Suprapubic skin (tissue), 4 donors: ENCODE results near the gene BICRAL. TPM values are rescaled to one million over a fixed set of nuclear protein-coding genes. Genes with fewer than 3 reads are reported as not detected.

Source experiments
- DNase-seq, 2 donors: peaks; one replicate each; pipeline ENCODE4 v3.0.0-alpha.2; 2019; ENCODE audit warnings: low spot score in 2 of 2
- H3K27ac ChIP-seq: fragments of 200-600 bp; sonication (generic); one replicate; pipeline ENCODE4 v1.5.1; 2019
- H3K27me3 ChIP-seq: fragments of 200-600 bp; sonication (generic); one replicate; pipeline ENCODE4 v1.5.1; 2019
- H3K36me3 ChIP-seq: fragments of 200-600 bp; sonication (generic); one replicate; pipeline ENCODE4 v1.5.1; 2019
- H3K4me1 ChIP-seq: fragments of 200-600 bp; sonication (generic); one replicate; pipeline ENCODE4 v1.5.1; 2019
- H3K4me3 ChIP-seq: fragments of 200-600 bp; sonication (generic); one replicate; pipeline ENCODE4 v1.5.1; 2019; ENCODE audit warnings: mild to moderate bottlenecking
- H3K9me3 ChIP-seq: fragments of 200-600 bp; sonication (generic); one replicate; pipeline ENCODE4 v1.5.1; 2019
- EP300 ChIP-seq: sonication (generic); formaldehyde crosslinking; IDR thresholded peaks from one replicate; pipeline ENCODE4 v1.6.1; 2017; ENCODE audit warnings: antibody characterized with exemption
- POLR2A ChIP-seq, 2 donors: fragments of 450-650 bp; IDR thresholded peaks; one replicate each; pipeline ENCODE4 v1.6.1; 2017; ENCODE audit warnings: antibody characterized with exemption in 2 of 2, mild to moderate bottlenecking in 2 of 2, moderate library complexity in 2 of 2
- POLR2AphosphoS5 ChIP-seq, 3 donors: sonication (generic); formaldehyde crosslinking; IDR thresholded peaks; one replicate each; pipeline ENCODE4 v1.6.1; 2017; ENCODE audit warnings: antibody characterized with exemption in 3 of 3
- WGBS: methylation state at CpG from one replicate; pipeline ENCODE4 v1.1.5; 2018; 5-methylcytosine and 5-hydroxymethylcytosine counted together
- total RNA-seq, 4 donors: library from RNA; depleted of rRNA; stranded (reverse); fragments of >200 nt; gene quantifications; one replicate each; pipeline ENCODE4 v1.1.0, GENCODE V29; 2016
- TF ChIP-seq, protein P1 (sequence below), 2 donors: fragments of 200-600 bp in 1 of 2; fragments of 450-650 bp in 1 of 2; sonication (generic) in 1 of 2; IDR thresholded peaks; one replicate each; pipeline ENCODE4 v1.5.1; 2016 to 2019; ENCODE audit warnings: antibody characterized with exemption in 2 of 2, mild to moderate bottlenecking in 1 of 2, moderate library complexity in 1 of 2

The BICRAL gene
- total RNA-seq, 4 donors from 2014 or later, result 20.7 to 28.2 (median 25.4) TPM

- no peak overlapping the region for H3K27ac ChIP-seq
- peaks cover 100% of the 10 kb centered on the region for H3K36me3 ChIP-seq
- TF ChIP-seq, protein P1, sequence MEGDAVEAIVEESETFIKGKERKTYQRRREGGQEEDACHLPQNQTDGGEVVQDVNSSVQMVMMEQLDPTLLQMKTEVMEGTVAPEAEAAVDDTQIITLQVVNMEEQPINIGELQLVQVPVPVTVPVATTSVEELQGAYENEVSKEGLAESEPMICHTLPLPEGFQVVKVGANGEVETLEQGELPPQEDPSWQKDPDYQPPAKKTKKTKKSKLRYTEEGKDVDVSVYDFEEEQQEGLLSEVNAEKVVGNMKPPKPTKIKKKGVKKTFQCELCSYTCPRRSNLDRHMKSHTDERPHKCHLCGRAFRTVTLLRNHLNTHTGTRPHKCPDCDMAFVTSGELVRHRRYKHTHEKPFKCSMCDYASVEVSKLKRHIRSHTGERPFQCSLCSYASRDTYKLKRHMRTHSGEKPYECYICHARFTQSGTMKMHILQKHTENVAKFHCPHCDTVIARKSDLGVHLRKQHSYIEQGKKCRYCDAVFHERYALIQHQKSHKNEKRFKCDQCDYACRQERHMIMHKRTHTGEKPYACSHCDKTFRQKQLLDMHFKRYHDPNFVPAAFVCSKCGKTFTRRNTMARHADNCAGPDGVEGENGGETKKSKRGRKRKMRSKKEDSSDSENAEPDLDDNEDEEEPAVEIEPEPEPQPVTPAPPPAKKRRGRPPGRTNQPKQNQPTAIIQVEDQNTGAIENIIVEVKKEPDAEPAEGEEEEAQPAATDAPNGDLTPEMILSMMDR (IDR thresholded peaks at IDR 0.05), result no peak
- TF ChIP-seq POLR2AphosphoS5 (IDR thresholded peaks at IDR 0.05), result no peak
- TF ChIP-seq EP300, result no peak
- TF ChIP-seq POLR2A (IDR thresholded peaks at IDR 0.05), result no peak
- no peaks in the 10 kb centered on the region for H3K4me1 ChIP-seq
- H3K9me3 ChIP-seq, result no peaks in the 10 kb centered on the region
- no peak for DNase-seq
- no peak overlapping the region for H3K4me3 ChIP-seq
- no peaks in the 10 kb centered on the region for H3K27me3 ChIP-seq
- WGBS, result 100% methylated on average over 1 of the region's 1 CpG
Measured at GRCh38 chr6:42860036-42860435, 78.2 kb downstream of the BICRAL start.

DNA sequence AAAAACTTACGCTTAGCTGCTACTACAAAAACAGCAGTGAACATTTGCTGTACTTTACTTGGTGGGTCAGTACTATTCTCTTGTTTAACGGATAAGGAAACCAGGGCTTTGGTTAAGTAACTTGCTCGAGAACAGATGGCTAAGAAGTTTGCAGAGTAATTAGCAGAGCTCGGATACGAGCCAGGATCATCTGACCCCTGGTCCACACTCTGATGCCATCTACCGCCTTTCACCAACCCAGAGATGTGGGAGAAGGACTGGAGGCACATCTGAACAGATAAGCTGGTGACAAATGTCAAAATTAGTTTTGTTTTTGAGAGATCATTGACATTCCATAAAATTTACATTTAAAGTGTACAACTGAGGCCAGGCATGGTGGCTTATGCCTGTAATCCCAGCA lies 78.6 kb downstream of the BICRAL start:
- no peak overlapping the region for H3K27ac ChIP-seq
- WGBS, result 93% methylated on average over 6 of the region's 6 CpGs
- H3K27me3 ChIP-seq, result no peaks in the 10 kb centered on the region
- TF ChIP-seq POLR2A (IDR thresholded peaks at IDR 0.05) (no peak), POLR2AphosphoS5 (IDR thresholded peaks at IDR 0.05) (no peak), EP300 (no peak)
- TF ChIP-seq, protein P1 (IDR thresholded peaks at IDR 0.05), result no peak
- H3K9me3 ChIP-seq, result no peaks in the 10 kb centered on the region
- no peak overlapping the region for H3K4me3 ChIP-seq
- peaks cover 100% of the 10 kb centered on the region for H3K36me3 ChIP-seq
- no peaks in the 10 kb centered on the region for H3K4me1 ChIP-seq
- no peak for DNase-seq

- Histone ChIP-seq H3K36me3 (peaks cover 91% of the 10 kb centered on the region), H3K27ac (no peak overlapping the region), H3K27me3 (no peaks in the 10 kb centered on the region), H3K4me3 (no peak overlapping the region), H3K9me3 (no peaks in the 10 kb centered on the region), H3K4me1 (no peaks in the 10 kb centered on the region)
- 84% methylated on average over 8 of the region's 8 CpGs for WGBS
- DNase-seq, result no peak
- TF ChIP-seq EP300, result no peak
- TF ChIP-seq POLR2A (IDR thresholded peaks at IDR 0.05), result no peak
- TF ChIP-seq POLR2AphosphoS5 (IDR thresholded peaks at IDR 0.05), result no peak
- TF ChIP-seq, protein P1 (IDR thresholded peaks at IDR 0.05), result no peak
Measured at GRCh38 chr6:42864602-42865001, 82.8 kb downstream of the BICRAL start.

DNA sequence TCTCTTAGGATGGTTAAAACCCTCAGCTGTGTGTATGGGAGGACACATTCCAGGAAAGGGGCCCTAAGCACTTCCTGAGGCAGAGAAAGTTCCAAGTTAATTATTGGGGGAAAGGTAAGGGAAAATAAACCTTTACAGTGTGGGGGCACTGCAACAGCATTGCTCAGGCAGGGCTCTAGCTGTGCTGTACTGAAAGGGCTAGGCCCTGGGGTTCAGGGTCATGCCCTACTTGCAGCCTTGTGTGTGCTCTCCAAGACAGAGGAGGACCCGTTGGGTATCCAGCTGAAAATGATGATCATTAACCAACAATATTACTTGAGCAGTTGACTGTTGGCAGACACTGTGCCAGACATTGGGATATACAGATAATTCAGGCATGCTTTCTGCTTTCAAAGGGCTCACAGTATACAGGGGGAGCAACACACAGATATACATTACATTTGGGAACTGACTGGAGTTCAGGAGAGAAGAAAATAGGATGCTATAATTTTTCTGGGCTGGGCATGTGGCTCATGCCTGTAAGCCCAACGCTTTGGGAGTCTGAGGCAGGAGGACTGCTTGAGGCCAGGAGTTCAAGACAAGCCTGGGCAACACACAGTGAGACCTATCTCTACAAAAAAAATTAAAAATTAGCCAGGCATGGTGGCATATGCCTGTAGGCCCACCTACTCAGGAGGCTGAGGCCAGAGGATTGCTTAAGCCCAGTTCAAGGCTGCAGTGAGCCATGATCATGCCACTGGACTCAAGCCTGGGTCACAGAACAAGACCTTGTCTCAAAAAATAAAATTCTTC lies 88.5 kb downstream of the BICRAL start:
- WGBS, result 59% methylated on average over 2 of the region's 2 CpGs
- no peak overlapping the region for H3K27ac ChIP-seq
- TF ChIP-seq POLR2A (IDR thresholded peaks at IDR 0.05), result no peak
- no peak for TF ChIP-seq POLR2AphosphoS5 (IDR thresholded peaks at IDR 0.05)
- no peak for TF ChIP-seq EP300
- TF ChIP-seq, protein P1 (IDR thresholded peaks at IDR 0.05), result no peak
- no peaks in the 10 kb centered on the region for H3K27me3 ChIP-seq
- H3K4me1 ChIP-seq, result no peaks in the 10 kb centered on the region
- no peak overlapping the region for H3K4me3 ChIP-seq
- H3K36me3 ChIP-seq, result peaks cover 34% of the 10 kb centered on the region
- DNase-seq, result no peak
- no peaks in the 10 kb centered on the region for H3K9me3 ChIP-seq

DNA sequence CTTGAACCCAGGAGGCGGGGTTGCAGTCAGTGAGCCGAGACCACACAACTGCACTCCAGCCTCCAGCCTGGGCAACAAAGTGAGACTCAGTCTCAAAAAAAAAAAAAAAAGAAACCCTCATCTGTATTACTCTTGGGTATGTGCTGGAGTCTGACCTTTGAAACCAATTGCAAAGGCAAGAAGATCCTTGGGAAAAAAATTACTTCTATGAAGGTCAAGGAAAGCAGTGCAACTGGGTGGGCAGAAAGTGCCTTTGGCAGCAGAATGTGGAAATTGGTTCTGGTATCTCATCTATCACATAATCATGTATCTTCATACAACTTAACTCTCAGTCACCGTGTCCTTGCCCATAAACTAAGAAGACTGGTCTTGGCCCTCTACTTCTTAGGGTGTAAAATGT lies 89.9 kb downstream of the BICRAL start:
- Histone ChIP-seq H3K4me1 (no peaks in the 10 kb centered on the region), H3K27me3 (no peaks in the 10 kb centered on the region), H3K9me3 (no peaks in the 10 kb centered on the region), H3K4me3 (no peak overlapping the region), H3K36me3 (peaks cover 20% of the 10 kb centered on the region), H3K27ac (no peak overlapping the region)
- DNase-seq, result no peak
- WGBS, result 83% methylated on average over 3 of the region's 3 CpGs
- TF ChIP-seq POLR2AphosphoS5 (IDR thresholded peaks at IDR 0.05) (no peak), POLR2A (IDR thresholded peaks at IDR 0.05) (no peak), EP300 (no peak)
- TF ChIP-seq, protein P1 (IDR thresholded peaks at IDR 0.05), result no peak
